ENCODE data around the gene IGSF9. TPM values are rescaled to one million over a fixed set of nuclear protein-coding genes. Genes with fewer than 3 reads are reported as not detected.

Gene IGSF9
- not detected for total RNA-seq

- ATAC-seq (ENCODE audit: low read depth) (peak; percentile 92), DNase-seq (peak; percentile 74)
- peaks cover 51% of the 10 kb centered on the region for H3K27me3 Mint-ChIP-seq
- H3K4me3 Mint-ChIP-seq = peak within 1 kb of the TSS; percentile 69
- H3K36me3 Mint-ChIP-seq = no peaks in the 10 kb centered on the region
- POLR2A ChIA-PET = interaction anchor here (1.3 kb wide), 1 partner anchor 100 kb away, joined by 3 read pairs; no protein-coding TSS in a partner anchor
- H3K4me1 Mint-ChIP-seq = peaks cover 10% of the 10 kb centered on the region
- peak within 1 kb of the TSS; percentile 44 for H3K27ac Mint-ChIP-seq
- no peaks in the 10 kb centered on the region for H3K9me3 Mint-ChIP-seq
These were observed at the start of gene IGSF9 for GRCh38 chr1:159945483-159946241. IGSF9 (minus strand) TSS chr1:159945613; CDS start chr1:159943454, 2,159 bp downstream.

- Mint-ChIP-seq H3K4me3 (no peak overlapping the region), H3K4me1 (peaks cover 4% of the 10 kb centered on the region), H3K27ac (no peak overlapping the region), H3K27me3 (peaks cover 31% of the 10 kb centered on the region), H3K36me3 (no peaks in the 10 kb centered on the region), H3K9me3 (no peaks in the 10 kb centered on the region)
- DNase-seq (no peak), ATAC-seq (ENCODE audit: low read depth) (no peak)
- POLR2A ChIA-PET = no interaction called here
These were observed 49.5 kb upstream of the IGSF9 start for GRCh38 chr1:159994896-159995295.

- no peaks in the 10 kb centered on the region for H3K36me3 Mint-ChIP-seq
- POLR2A ChIA-PET = no interaction called here
These were observed 48.5 kb upstream of the IGSF9 start for GRCh38 chr1:159993911-159994310.

GRCh38 chr1:159992161-159992560, 46.7 kb upstream of the IGSF9 start:
- Mint-ChIP-seq H3K4me3 (no peak overlapping the region), H3K9me3 (no peaks in the 10 kb centered on the region), H3K27me3 (peaks cover 26% of the 10 kb centered on the region), H3K4me1 (peaks cover 4% of the 10 kb centered on the region), H3K36me3 (no peaks in the 10 kb centered on the region), H3K27ac (no peak overlapping the region)
- POLR2A ChIA-PET = no interaction called here
- no peak for DNase-seq
- ATAC-seq (ENCODE audit: low read depth) = no peak

More at GRCh38 chr1:159993911-159994310, 48.5 kb upstream of the IGSF9 start:
- Mint-ChIP-seq H3K4me1 (peaks cover 4% of the 10 kb centered on the region), H3K27ac (no peak overlapping the region), H3K4me3 (no peak overlapping the region), H3K27me3 (peaks cover 33% of the 10 kb centered on the region), H3K9me3 (no peaks in the 10 kb centered on the region)
- DNase-seq = no peak
- no peak for ATAC-seq (ENCODE audit: low read depth)

GRCh38 chr1:159991513-159991912, 46.1 kb upstream of the IGSF9 start:
- H3K9me3 Mint-ChIP-seq = no peaks in the 10 kb centered on the region
- peak; percentile 42 for ATAC-seq (ENCODE audit: low read depth)
- H3K4me1 Mint-ChIP-seq = peaks cover 4% of the 10 kb centered on the region
- DNase-seq = no peak
- H3K36me3 Mint-ChIP-seq = no peaks in the 10 kb centered on the region
- no peak overlapping the region for H3K27ac Mint-ChIP-seq
- H3K4me3 Mint-ChIP-seq = no peak overlapping the region
- H3K27me3 Mint-ChIP-seq = peaks cover 24% of the 10 kb centered on the region
- POLR2A ChIA-PET = no interaction called here

- POLR2A ChIA-PET = no interaction called here
- H3K36me3 Mint-ChIP-seq = no peaks in the 10 kb centered on the region
- ATAC-seq (ENCODE audit: low read depth) (no peak), DNase-seq (no peak)
- H3K27ac Mint-ChIP-seq = no peak overlapping the region
- peaks cover 4% of the 10 kb centered on the region for H3K4me1 Mint-ChIP-seq
- H3K27me3 Mint-ChIP-seq = peaks cover 25% of the 10 kb centered on the region
- H3K9me3 Mint-ChIP-seq = no peaks in the 10 kb centered on the region
- no peak overlapping the region for H3K4me3 Mint-ChIP-seq
These were observed 44.6 kb upstream of the IGSF9 start for GRCh38 chr1:159990005-159990404.

GRCh38 chr1:159989581-159989980, 44.2 kb upstream of the IGSF9 start:
- DNase-seq (no peak), ATAC-seq (ENCODE audit: low read depth) (no peak)
- Mint-ChIP-seq H3K9me3 (no peaks in the 10 kb centered on the region), H3K4me1 (peaks cover 4% of the 10 kb centered on the region), H3K4me3 (no peak overlapping the region), H3K27me3 (peaks cover 25% of the 10 kb centered on the region), H3K36me3 (no peaks in the 10 kb centered on the region), H3K27ac (no peak overlapping the region)
- POLR2A ChIA-PET = no interaction called here

GRCh38 chr1:159988006-159988405, 42.6 kb upstream of the IGSF9 start:
- Mint-ChIP-seq H3K36me3 (no peaks in the 10 kb centered on the region), H3K4me3 (no peak overlapping the region), H3K4me1 (peaks cover 4% of the 10 kb centered on the region), H3K27me3 (peaks cover 25% of the 10 kb centered on the region), H3K9me3 (no peaks in the 10 kb centered on the region), H3K27ac (no peak overlapping the region)
- no peak for DNase-seq
- POLR2A ChIA-PET = no interaction called here
- no peak for ATAC-seq (ENCODE audit: low read depth)

- Mint-ChIP-seq H3K36me3 (no peaks in the 10 kb centered on the region), H3K4me1 (peaks cover 4% of the 10 kb centered on the region), H3K27ac (no peak overlapping the region), H3K27me3 (peaks cover 19% of the 10 kb centered on the region), H3K4me3 (no peak overlapping the region), H3K9me3 (no peaks in the 10 kb centered on the region)
- no peak for ATAC-seq (ENCODE audit: low read depth)
- POLR2A ChIA-PET = no interaction called here
- no peak for DNase-seq
These were observed 41.8 kb upstream of the IGSF9 start for GRCh38 chr1:159987186-159987585.

- DNase-seq = no peak
- no peaks in the 10 kb centered on the region for H3K36me3 Mint-ChIP-seq
These were observed 41.1 kb upstream of the IGSF9 start for GRCh38 chr1:159986531-159986930.

GRCh38 chr1:159986093-159986492, 40.7 kb upstream of the IGSF9 start:
- Mint-ChIP-seq H3K36me3 (no peaks in the 10 kb centered on the region), H3K9me3 (no peaks in the 10 kb centered on the region), H3K4me3 (no peak overlapping the region), H3K27me3 (peaks cover 18% of the 10 kb centered on the region), H3K27ac (no peak overlapping the region), H3K4me1 (no peaks in the 10 kb centered on the region)
- DNase-seq = no peak
- POLR2A ChIA-PET = no interaction called here
- ATAC-seq (ENCODE audit: low read depth) = no peak

More at GRCh38 chr1:159986531-159986930, 41.1 kb upstream of the IGSF9 start:
- ATAC-seq (ENCODE audit: low read depth) = no peak
- no peak overlapping the region for H3K4me3 Mint-ChIP-seq
- H3K4me1 Mint-ChIP-seq = peaks cover 1% of the 10 kb centered on the region
- H3K27me3 Mint-ChIP-seq = peaks cover 18% of the 10 kb centered on the region
- no peaks in the 10 kb centered on the region for H3K9me3 Mint-ChIP-seq
- POLR2A ChIA-PET = no interaction called here
- no peak overlapping the region for H3K27ac Mint-ChIP-seq

- Mint-ChIP-seq H3K36me3 (no peaks in the 10 kb centered on the region), H3K4me1 (no peaks in the 10 kb centered on the region), H3K9me3 (no peaks in the 10 kb centered on the region), H3K27me3 (peaks cover 18% of the 10 kb centered on the region), H3K27ac (no peak overlapping the region), H3K4me3 (no peak overlapping the region)
- no peak for DNase-seq
- POLR2A ChIA-PET = interaction anchor here (0.6 kb wide), 1 partner anchor 47 kb away, joined by 3 read pairs; no protein-coding TSS in a partner anchor
- no peak for ATAC-seq (ENCODE audit: low read depth)
These were observed 40.1 kb upstream of the IGSF9 start for GRCh38 chr1:159985473-159985872.

- Mint-ChIP-seq H3K27ac (no peak overlapping the region), H3K27me3 (peaks cover 20% of the 10 kb centered on the region), H3K4me1 (no peaks in the 10 kb centered on the region), H3K36me3 (no peaks in the 10 kb centered on the region), H3K9me3 (no peaks in the 10 kb centered on the region), H3K4me3 (no peak overlapping the region)
- ATAC-seq (ENCODE audit: low read depth) (no peak), DNase-seq (no peak)
- POLR2A ChIA-PET = no interaction called here
These were observed 38.3 kb upstream of the IGSF9 start for GRCh38 chr1:159983681-159984080.

- Mint-ChIP-seq H3K4me1 (no peaks in the 10 kb centered on the region), H3K9me3 (no peaks in the 10 kb centered on the region), H3K4me3 (no peak overlapping the region), H3K27me3 (peaks cover 27% of the 10 kb centered on the region), H3K36me3 (no peaks in the 10 kb centered on the region), H3K27ac (no peak overlapping the region)
- POLR2A ChIA-PET = interaction anchor here (0.5 kb wide), 1 partner anchor 14 kb away, joined by 5 read pairs; no protein-coding TSS in a partner anchor
- ATAC-seq (ENCODE audit: low read depth) (no peak), DNase-seq (no peak)
These were observed 36.9 kb upstream of the IGSF9 start for GRCh38 chr1:159982280-159982679.
